Sigmoid colon (tissue), 7 donors: ENCODE data around the gene TMEM164. TPM values are rescaled to one million over a fixed set of nuclear protein-coding genes. Genes with fewer than 3 reads are reported as not detected.

Experiments
- DNase-seq: peaks from one replicate; pipeline ENCODE4 v3.0.0-alpha.2; 2019
- H3K27ac ChIP-seq, 4 donors: fragments of 200-600 bp; sonication (generic); one replicate each; pipeline ENCODE4 v1.5.1; 2016 to 2019; ENCODE audit warnings: mild to moderate bottlenecking in 1 of 4
- H3K27me3 ChIP-seq, 3 donors: fragments of 200-600 bp; sonication (generic); one replicate each; pipeline ENCODE4 v1.5.1; 2019; ENCODE audit warnings: mild to moderate bottlenecking in 1 of 3
- H3K36me3 ChIP-seq, 4 donors: fragments of 200-600 bp; sonication (generic); one replicate each; pipeline ENCODE4 v1.5.1; 2016 to 2019
- H3K4me1 ChIP-seq, 4 donors: fragments of 200-600 bp; sonication (generic); one replicate each; pipeline ENCODE4 v1.5.1; 2017 to 2019
- H3K4me3 ChIP-seq, 4 donors: fragments of 200-600 bp; sonication (generic); one replicate each; pipeline ENCODE4 v1.5.1; 2017 to 2019; ENCODE audit warnings: mild to moderate bottlenecking in 2 of 4, moderate library complexity in 1 of 4
- H3K9me3 ChIP-seq, 4 donors: fragments of 200-600 bp in 3 of 4; sonication (generic) in 3 of 4; one replicate each; pipeline versions ENCODE4 v1.5.1 to v1.6.1; 2013 to 2019
- EP300 ChIP-seq, 4 donors: sonication (generic); formaldehyde crosslinking; IDR thresholded peaks; one replicate each; pipeline ENCODE4 v1.6.1; 2017; ENCODE audit warnings: antibody characterized with exemption in 4 of 4
- POLR2A ChIP-seq, 2 donors: fragments of 450-650 bp; IDR thresholded peaks; one replicate each; pipeline ENCODE4 v1.6.1; 2016; ENCODE audit warnings: antibody characterized with exemption in 2 of 2, mild to moderate bottlenecking in 2 of 2, moderate library complexity in 2 of 2
- POLR2AphosphoS5 ChIP-seq, 4 donors: sonication (generic); formaldehyde crosslinking; IDR thresholded peaks; one replicate each; pipeline ENCODE4 v1.6.1; 2017; ENCODE audit warnings: antibody characterized with exemption in 4 of 4
- WGBS, 2 donors: extraction: QIAGEN DNeasy Blood & Tissue Kit; methylation state at CpG; one replicate each; pipeline ENCODE4 v1.1.7; 2013; 5-methylcytosine and 5-hydroxymethylcytosine counted together
- intact Hi-C: fragments of 100-400 bp; cut with DNase I; formaldehyde crosslinking; loops from one replicate; pipeline ENCODE4 v1.15.1; 2023
- polyA plus RNA-seq, 3 donors: library from polyadenylated mRNA; stranded (reverse); fragments of 200-250 nt; gene quantifications; one replicate each; pipeline ENCODE4 v1.2.3, GENCODE V29; 2013
- total RNA-seq, 4 donors: library from RNA; depleted of rRNA; stranded (reverse); fragments of >200 nt; gene quantifications; one replicate each; pipeline ENCODE4 v1.1.0, GENCODE V29; 2016
- TF ChIP-seq, protein P1 (sequence below), 4 experiments: fragments of 450-650 bp in 3 of 4; fragments of 200-600 bp in 1 of 4; IDR thresholded peaks; one replicate each; pipeline ENCODE4 v1.5.1; 2016 to 2019; ENCODE audit warnings: antibody characterized with exemption in 4 of 4, mild to moderate bottlenecking in 3 of 4, moderate library complexity in 2 of 4
- donor health status: healthy with polysubstance abuse.
- donor health status: Bipolar disorder and iron deficiency.
- donor health status: healthy.

TMEM164 gene
- total and polyA plus RNA-seq, 7 donors: 6.4 to 43.2 (median 12.7) TPM

DNA sequence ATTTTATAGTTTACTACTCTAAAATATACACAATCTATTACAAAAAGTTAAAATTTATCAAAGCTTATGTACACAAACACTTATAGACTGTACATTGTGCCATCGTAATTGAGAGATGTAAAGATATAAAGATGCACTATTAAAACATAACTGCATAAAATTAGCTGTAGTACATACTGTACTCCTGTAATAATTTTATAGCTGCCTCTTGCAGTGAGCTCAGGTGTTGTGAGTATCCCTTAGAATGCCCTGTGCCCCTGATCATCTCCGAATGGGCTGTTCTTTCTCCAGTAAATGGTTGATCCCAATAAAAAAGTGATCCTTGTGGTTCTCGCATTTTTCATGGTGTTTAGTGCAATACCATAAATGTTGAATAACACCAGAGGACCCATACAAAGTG lies 101.2 kb downstream of the TMEM164 start:
- no peak for TF ChIP-seq POLR2A (IDR thresholded peaks at IDR 0.05)
- TF ChIP-seq POLR2AphosphoS5 (IDR thresholded peaks at IDR 0.05): no peak
- no peak for TF ChIP-seq EP300 (IDR thresholded peaks at IDR 0.05)
- TF ChIP-seq, protein P1, sequence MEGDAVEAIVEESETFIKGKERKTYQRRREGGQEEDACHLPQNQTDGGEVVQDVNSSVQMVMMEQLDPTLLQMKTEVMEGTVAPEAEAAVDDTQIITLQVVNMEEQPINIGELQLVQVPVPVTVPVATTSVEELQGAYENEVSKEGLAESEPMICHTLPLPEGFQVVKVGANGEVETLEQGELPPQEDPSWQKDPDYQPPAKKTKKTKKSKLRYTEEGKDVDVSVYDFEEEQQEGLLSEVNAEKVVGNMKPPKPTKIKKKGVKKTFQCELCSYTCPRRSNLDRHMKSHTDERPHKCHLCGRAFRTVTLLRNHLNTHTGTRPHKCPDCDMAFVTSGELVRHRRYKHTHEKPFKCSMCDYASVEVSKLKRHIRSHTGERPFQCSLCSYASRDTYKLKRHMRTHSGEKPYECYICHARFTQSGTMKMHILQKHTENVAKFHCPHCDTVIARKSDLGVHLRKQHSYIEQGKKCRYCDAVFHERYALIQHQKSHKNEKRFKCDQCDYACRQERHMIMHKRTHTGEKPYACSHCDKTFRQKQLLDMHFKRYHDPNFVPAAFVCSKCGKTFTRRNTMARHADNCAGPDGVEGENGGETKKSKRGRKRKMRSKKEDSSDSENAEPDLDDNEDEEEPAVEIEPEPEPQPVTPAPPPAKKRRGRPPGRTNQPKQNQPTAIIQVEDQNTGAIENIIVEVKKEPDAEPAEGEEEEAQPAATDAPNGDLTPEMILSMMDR (IDR thresholded peaks at IDR 0.05): no peak
- intact Hi-C loops: no loop called here
- no peak for DNase-seq
- Histone ChIP-seq H3K27me3 (no peaks in the 10 kb centered on the region), H3K4me1 (no peaks in the 10 kb centered on the region), H3K27ac (no peak overlapping the region), H3K36me3 (no peaks in the 10 kb centered on the region), H3K4me3 (no peak overlapping the region), H3K9me3 (no peaks in the 10 kb centered on the region)
- 22 to 75% methylated on average over 3 of the region's 3 CpGs for WGBS, 2 donors

DNA sequence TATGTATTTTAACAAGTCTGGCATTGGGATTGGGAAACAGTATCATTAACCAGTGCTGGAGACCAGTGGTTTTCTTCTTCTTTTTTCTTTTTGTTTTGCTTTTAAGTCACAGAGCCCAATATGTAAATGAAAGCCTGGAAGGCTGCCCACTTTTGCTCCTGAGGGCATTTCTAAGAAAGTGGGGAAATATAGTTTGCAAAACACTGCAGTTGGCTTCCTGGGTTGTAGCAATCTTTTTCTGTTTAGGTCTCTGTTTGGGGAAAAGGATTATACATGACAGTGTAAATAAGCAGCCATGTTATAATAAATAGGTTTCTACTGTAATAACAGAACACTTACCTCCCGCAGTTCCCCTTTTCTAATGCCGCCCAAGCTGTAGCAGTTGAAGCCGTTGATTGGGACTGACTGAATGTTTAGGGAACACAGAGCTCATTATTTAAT lies 105.5 kb downstream of the TMEM164 start:
- no peak overlapping the region for H3K4me3 ChIP-seq
- H3K27ac ChIP-seq: no peak overlapping the region
- H3K4me1 ChIP-seq: no peaks in the 10 kb centered on the region
- no peaks in the 10 kb centered on the region for H3K36me3 ChIP-seq
- WGBS, 2 donors: 59 to 85% methylated on average over 3 of the region's 3 CpGs
- intact Hi-C loops: no loop called here
- no peaks in the 10 kb centered on the region for H3K27me3 ChIP-seq
- no peaks in the 10 kb centered on the region for H3K9me3 ChIP-seq
- TF ChIP-seq, protein P1 (IDR thresholded peaks at IDR 0.05): no peak
- TF ChIP-seq POLR2AphosphoS5 (IDR thresholded peaks at IDR 0.05) (no peak), EP300 (IDR thresholded peaks at IDR 0.05) (no peak), POLR2A (IDR thresholded peaks at IDR 0.05) (no peak)
- no peak for DNase-seq

DNA sequence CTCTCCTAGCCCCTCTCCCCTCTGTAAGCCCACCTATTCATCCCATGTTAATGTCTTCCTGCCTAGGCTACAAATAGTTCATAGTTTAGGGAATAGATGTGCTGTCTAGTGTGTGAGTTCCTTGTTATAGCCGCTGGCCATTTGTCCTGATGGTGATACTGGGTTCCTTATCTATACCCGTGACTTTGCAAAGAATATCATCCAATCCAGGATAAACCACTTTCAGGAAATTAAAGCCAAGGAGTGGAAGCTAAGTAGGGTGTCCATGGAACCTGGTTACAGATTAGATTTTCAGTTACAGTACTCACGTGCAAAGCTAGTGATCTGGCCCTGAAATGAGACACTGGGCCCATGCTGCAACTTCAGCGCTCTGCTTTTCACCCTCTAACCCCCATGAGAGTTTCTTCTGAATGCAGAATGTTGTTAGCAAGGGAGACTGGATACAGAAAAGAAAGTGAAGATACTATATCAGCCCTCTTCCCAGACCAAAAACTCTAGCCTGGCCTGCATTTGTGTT lies 111.4 kb downstream of the TMEM164 start:
- intact Hi-C loops: no loop called here
- Histone ChIP-seq H3K36me3 (no peaks in the 10 kb centered on the region), H3K27me3 (no peaks in the 10 kb centered on the region), H3K4me1 (no peaks in the 10 kb centered on the region), H3K9me3 (no peaks in the 10 kb centered on the region), H3K4me3 (no peak overlapping the region), H3K27ac (no peak overlapping the region)
- TF ChIP-seq, protein P1 (IDR thresholded peaks at IDR 0.05): no peak
- TF ChIP-seq POLR2A (IDR thresholded peaks at IDR 0.05) (no peak), POLR2AphosphoS5 (IDR thresholded peaks at IDR 0.05) (no peak), EP300 (IDR thresholded peaks at IDR 0.05) (no peak)
- 91 to 97% methylated on average over 4 of the region's 4 CpGs for WGBS, 2 donors
- no peak for DNase-seq

DNA sequence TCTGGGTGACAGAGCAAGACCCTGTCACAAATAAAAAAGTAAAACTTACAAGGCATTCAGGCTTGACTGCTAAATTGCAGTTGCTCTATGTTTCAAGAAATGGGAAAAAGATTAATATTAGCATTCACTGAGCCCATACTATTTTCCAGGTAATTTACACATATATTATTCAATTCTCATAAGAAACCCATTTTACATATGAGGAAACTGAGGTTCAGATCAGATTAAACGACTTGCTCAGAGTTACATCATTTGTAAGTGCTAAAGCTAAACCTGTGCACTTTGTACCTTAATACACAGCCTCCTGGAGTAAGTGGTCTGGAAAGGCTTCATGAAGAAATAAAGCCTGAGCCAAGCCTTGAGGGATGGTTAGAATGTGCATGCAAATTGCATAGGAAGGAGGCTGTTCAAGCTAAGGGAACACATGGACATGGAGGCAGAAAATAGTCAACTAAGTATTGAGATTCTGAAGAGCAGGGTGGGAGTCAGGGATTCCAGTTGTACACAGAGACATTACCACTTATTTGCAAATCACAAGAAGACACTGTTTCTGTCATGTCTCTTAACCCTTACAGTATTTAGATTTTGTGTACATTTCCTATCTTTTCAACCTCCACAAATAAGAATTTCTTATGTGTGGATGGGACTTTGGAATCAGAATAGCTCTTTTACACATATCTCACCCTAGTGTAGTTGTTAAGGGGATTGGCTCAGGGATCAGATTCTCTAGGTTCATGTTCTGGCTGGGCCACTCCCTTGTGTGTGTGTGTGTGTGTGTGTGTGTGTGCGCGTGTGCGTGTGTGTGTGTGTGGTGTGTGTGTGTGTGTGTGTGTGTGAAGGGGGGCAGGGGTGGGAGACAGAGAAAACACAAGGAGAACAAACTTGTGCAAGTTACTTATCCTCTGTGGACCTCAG lies 113.4 kb downstream of the TMEM164 start:
- 64 to 94% methylated on average over 4 of the region's 4 CpGs for WGBS, 2 donors
- TF ChIP-seq, protein P1 (IDR thresholded peaks at IDR 0.05): no peak
- Histone ChIP-seq H3K9me3 (no peaks in the 10 kb centered on the region), H3K4me1 (no peaks in the 10 kb centered on the region), H3K27me3 (no peaks in the 10 kb centered on the region), H3K27ac (no peak overlapping the region), H3K4me3 (no peak overlapping the region), H3K36me3 (no peaks in the 10 kb centered on the region)
- intact Hi-C loops: no loop called here
- no peak for DNase-seq
